GM12878 (cell line): ENCODE data around the gene UPF1. TPM values are rescaled to one million over a fixed set of nuclear protein-coding genes. Genes with fewer than 3 reads are reported as not detected.

Experiments
- ATAC-seq: fragments of 200-7000 bp; cut with Tn5 transposase; 3 replicates; pipeline ENCODE4 v1.9.1; 2020; ENCODE audit warnings: mild to moderate bottlenecking, moderate library complexity
- BruUV-seq: library from RNA; stranded (reverse); fragments of 400-500 nt; replicated peaks from 2 replicates; lab custom pipeline; 2021; lab: Mats Ljungman, UMichigan
- CTCF ChIA-PET: fragments of 300-600 bp; sonication (Branson Sonifier 250); formaldehyde crosslinking; extraction: SDS; loops from one replicate; lab custom pipeline; 2021; ENCODE audit warnings: inconsistent platforms; lab: Yijun Ruan, JAX
- POLR2A ChIA-PET: fragments of 350-600 bp; formaldehyde crosslinking; extraction: SDS; loops from one replicate; lab custom pipeline; 2021; ENCODE audit warnings: inconsistent platforms; lab: Charles Lee
- RAD21 ChIA-PET: fragments of 300-600 bp; sonication (Branson Sonifier 250); formaldehyde crosslinking; loops from one replicate; lab custom pipeline; 2023; ENCODE audit warnings: antibody characterized with exemption; ENCODE audit not compliant: unreplicated experiment; lab: Charles Lee
- SMC1A ChIA-PET: fragments of 300-600 bp; sonication (Branson Sonifier 250); formaldehyde crosslinking; loops from one replicate; lab custom pipeline; 2023; ENCODE audit not compliant: unreplicated experiment, uncharacterized antibody; lab: Charles Lee
- DNase-seq: peaks from one replicate; pipeline ENCODE4 v3.0.0-alpha.2; 2011; ENCODE audit warnings: low read depth, low spot score
- FAIRE-seq: peaks from 3 replicates; lab custom pipeline; 2011; peaks lifted over from hg19 to GRCh38; lab: Jason Lieb, UNC
- H2AFZ ChIP-seq: 2 replicates; pipeline ENCODE4 v1.6.0; 2011; ENCODE audit warnings: low read depth, low read length, control low read depth; ENCODE audit not compliant: control insufficient read depth
- H3K27ac ChIP-seq: 2 replicates; pipeline ENCODE4 v1.5.1; 2011; ENCODE audit warnings: control low read depth; ENCODE audit not compliant: control insufficient read depth, insufficient read depth
- H3K27me3 ChIP-seq, 2 experiments: replicated peaks in 1 of 2; 2 replicates each; pipeline versions ENCODE4 v1.6.0 to v1.6.1; 2011; ENCODE audit warnings: low read length in 1 of 2; ENCODE audit not compliant: control insufficient read depth in 2 of 2, insufficient read depth in 2 of 2
- H3K36me3 ChIP-seq, 2 experiments: 2 replicates each; pipeline ENCODE4 v1.5.1; 2011; ENCODE audit warnings: low read length in 1 of 2; ENCODE audit not compliant: control insufficient read depth in 2 of 2, insufficient read depth in 2 of 2
- H3K4me1 ChIP-seq: 2 replicates; pipeline ENCODE4 v1.6.1; 2011; ENCODE audit warnings: mild to moderate bottlenecking, low read length, moderate library complexity, mixed read lengths; ENCODE audit not compliant: control insufficient read depth, insufficient read depth
- H3K4me2 ChIP-seq: 2 replicates; pipeline ENCODE4 v1.6.0; 2011; ENCODE audit warnings: control low read depth; ENCODE audit not compliant: control insufficient read depth, insufficient read depth
- H3K4me3 ChIP-seq: fragments of 200-600 bp; sonication (generic); 2 replicates; pipeline ENCODE4 v1.5.1; 2016
- H3K79me2 ChIP-seq: 2 replicates; pipeline ENCODE4 v1.6.0; 2011; ENCODE audit warnings: low read length; ENCODE audit not compliant: control insufficient read depth, insufficient read depth
- H3K9ac ChIP-seq: 2 replicates; pipeline ENCODE4 v1.8.0; 2011; ENCODE audit warnings: low read length, control low read depth, mixed read lengths; ENCODE audit not compliant: control insufficient read depth, insufficient read depth
- H3K9me3 ChIP-seq: replicated peaks from 3 replicates; pipeline ENCODE4 v1.5.1; 2011; ENCODE audit warnings: mild to moderate bottlenecking, low read length; ENCODE audit not compliant: control insufficient read depth, insufficient read depth
- H4K20me1 ChIP-seq: 2 replicates; pipeline ENCODE4 v1.6.0; 2011; ENCODE audit not compliant: control insufficient read depth, insufficient read depth
- CBX5 ChIP-seq: sonication (generic); IDR thresholded peaks from 2 replicates; pipeline ENCODE4 v1.6.1; 2016; ENCODE audit warnings: low read depth, moderate library complexity, mild to moderate bottlenecking, inconsistent platforms
- EED ChIP-seq: sonication (generic); IDR thresholded peaks from 2 replicates; pipeline ENCODE4 v1.6.1; 2016; ENCODE audit warnings: antibody characterized with exemption, low read depth
- HDGF ChIP-seq: fragments of 450-650 bp; IDR thresholded peaks from 2 replicates; pipeline ENCODE4 v1.6.1; 2016; ENCODE audit warnings: antibody characterized with exemption
- MXI1 ChIP-seq: fragments of 150-350 bp; IDR thresholded peaks from 2 replicates; pipeline ENCODE4 v1.6.1; 2011; ENCODE audit warnings: low read depth, mild to moderate bottlenecking, inconsistent platforms, low read length, improper control_type of control experiment
- NFYA ChIP-seq: IDR thresholded peaks from 2 replicates; pipeline ENCODE4 v1.6.1; 2011; ENCODE audit warnings: low read depth, mild to moderate bottlenecking, low read length, improper control_type of control experiment, borderline replicate concordance
- NR2C1 ChIP-seq: fragments of 450-650 bp; IDR thresholded peaks from 2 replicates; pipeline ENCODE4 v1.6.1; 2017; ENCODE audit warnings: antibody characterized with exemption, mild to moderate bottlenecking, moderate library complexity
- RCOR1 ChIP-seq: conservative IDR thresholded peaks from 2 replicates; pipeline ENCODE4 v1.6.1; 2012; ENCODE audit warnings: low read depth, low read length, improper control_type of control experiment
- RELA ChIP-seq: fragments of 450-650 bp; IDR thresholded peaks from 2 replicates; pipeline ENCODE4 v1.8.0; 2014; ENCODE audit warnings: borderline replicate concordance; ENCODE audit not compliant: partially characterized antibody
- ZNF622 ChIP-seq: fragments of 450-650 bp; IDR thresholded peaks from 2 replicates; pipeline ENCODE4 v1.6.1; 2017; ENCODE audit warnings: mild to moderate bottlenecking, inconsistent platforms
- WGBS: methylation state at CpG from one replicate; pipeline ENCODE4 v1.1.6; 2016; ENCODE audit warnings: low lambda C conversion rate; ENCODE audit not compliant: insufficient replicate concordance, insufficient coverage; ENCODE audit errors: missing lambda C conversion rate; 5-methylcytosine and 5-hydroxymethylcytosine counted together
- in situ Hi-C: fragments of 300-500 bp; cut with MboI; formaldehyde crosslinking; loops from 9 replicates; pipeline ENCODE4 v1.14.3; 2018; ENCODE audit warnings: mixed read lengths
- intact Hi-C: fragments of 100-400 bp; cut with micrococcal nuclease; formaldehyde crosslinking; loops from one replicate; pipeline ENCODE4 v1.14.2; 2022; ENCODE audit not compliant: unreplicated experiment
- polyA plus RNA-seq, 11 experiments: library from polyadenylated mRNA; depleted of rRNA in 4 of 11; unstranded in 6 of 11; stranded (reverse) in 5 of 11; fragments of >200 nt; fragmentation: Nextera tagmentation in 4 of 11; fragmentation: Illumina TruSeq in 1 of 11; extraction: Ambion mirVana in 4 of 11; extraction: Trizol in 1 of 11; gene quantifications; 1 replicate in 1 of 11; 2 replicates in 10 of 11; pipeline versions ENCODE4 v1.2.1 to v1.2.3, GENCODE V29; 2011 to 2016; ENCODE audit warnings: inconsistent platforms in 2 of 11, missing spikeins in 2 of 11, low read depth in 1 of 11
- total RNA-seq, 4 experiments: library from RNA; depleted of rRNA in 3 of 4; stranded (reverse); fragments of >200 nt in 3 of 4; fragmentation: Illumina TruSeq in 1 of 4; extraction: Trizol in 1 of 4; gene quantifications; 2 replicates each; pipeline versions ENCODE4 v1.2.1 to v1.2.3, GENCODE V29; 2013 to 2021
- TF ChIP-seq, protein P1 (sequence below): fragments of 450-650 bp; IDR thresholded peaks from 2 replicates; pipeline ENCODE4 v1.6.1; 2014; ENCODE audit warnings: mild to moderate bottlenecking
- TF ChIP-seq, protein P2 (sequence below): fragments of 450-650 bp; IDR thresholded peaks from 2 replicates; pipeline ENCODE4 v1.6.1; 2017; ENCODE audit warnings: mild to moderate bottlenecking, moderate library complexity

The UPF1 gene
- total and polyA plus RNA-seq, 10 of the 15 experiments (the other 5 are each of a cell fraction or from before 2014, with no cell fraction given) = 0.58 to 80.9 (median 18.7) TPM

DNA sequence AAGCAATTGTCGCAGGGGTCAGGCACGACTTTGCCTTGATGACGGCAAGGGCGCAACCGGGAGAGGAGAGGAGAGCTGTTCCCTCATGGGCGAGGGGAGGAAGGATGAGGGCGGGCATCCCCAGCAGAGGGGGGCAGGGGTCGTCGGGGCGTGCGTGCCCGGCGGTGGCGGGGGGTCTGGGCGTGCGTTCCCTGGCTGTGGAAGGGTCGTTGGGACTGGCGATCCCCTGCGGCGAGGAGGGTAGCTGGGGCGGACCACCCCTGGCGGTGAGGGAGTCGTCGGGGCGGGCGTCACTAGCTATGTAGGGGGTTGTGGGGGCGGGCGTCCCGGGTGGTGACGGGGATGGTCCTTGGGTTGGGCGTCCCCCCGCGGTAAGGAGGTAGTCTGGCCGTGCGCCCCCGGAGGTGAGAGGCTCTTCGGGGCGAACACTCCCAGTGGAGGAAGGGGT lies 42.3 kb upstream of the UPF1 start:
- H3K27ac ChIP-seq = no peak overlapping the region
- no peak overlapping the region for H3K9ac ChIP-seq
- ChIA-PET POLR2A (no interaction called here), RAD21 (no interaction called here), CTCF (no interaction called here), SMC1A (no interaction called here)
- no peaks in the 10 kb centered on the region for H3K79me2 ChIP-seq
- DNase-seq = no peak
- no peak for ATAC-seq
- intact Hi-C loops (no loop called here), in situ Hi-C loops (no loop called here)
- H3K4me3 ChIP-seq = no peak overlapping the region
- peaks cover 15 to 22% of the 10 kb centered on the region in 2 experiments for H3K27me3 ChIP-seq
- H3K9me3 ChIP-seq = no peaks in the 10 kb centered on the region; the same call in 2 of the 3 replicates
- H3K4me1 ChIP-seq = peaks cover 3% of the 10 kb centered on the region; the same call in 1 of the 2 replicates
- no TSS peak for BruUV-seq
- TF ChIP-seq, protein P1, sequence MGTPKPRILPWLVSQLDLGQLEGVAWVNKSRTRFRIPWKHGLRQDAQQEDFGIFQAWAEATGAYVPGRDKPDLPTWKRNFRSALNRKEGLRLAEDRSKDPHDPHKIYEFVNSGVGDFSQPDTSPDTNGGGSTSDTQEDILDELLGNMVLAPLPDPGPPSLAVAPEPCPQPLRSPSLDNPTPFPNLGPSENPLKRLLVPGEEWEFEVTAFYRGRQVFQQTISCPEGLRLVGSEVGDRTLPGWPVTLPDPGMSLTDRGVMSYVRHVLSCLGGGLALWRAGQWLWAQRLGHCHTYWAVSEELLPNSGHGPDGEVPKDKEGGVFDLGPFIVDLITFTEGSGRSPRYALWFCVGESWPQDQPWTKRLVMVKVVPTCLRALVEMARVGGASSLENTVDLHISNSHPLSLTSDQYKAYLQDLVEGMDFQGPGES = no peak
- no peak for TF ChIP-seq NR2C1
- TF ChIP-seq CBX5 = no peak
- TF ChIP-seq, protein P2, sequence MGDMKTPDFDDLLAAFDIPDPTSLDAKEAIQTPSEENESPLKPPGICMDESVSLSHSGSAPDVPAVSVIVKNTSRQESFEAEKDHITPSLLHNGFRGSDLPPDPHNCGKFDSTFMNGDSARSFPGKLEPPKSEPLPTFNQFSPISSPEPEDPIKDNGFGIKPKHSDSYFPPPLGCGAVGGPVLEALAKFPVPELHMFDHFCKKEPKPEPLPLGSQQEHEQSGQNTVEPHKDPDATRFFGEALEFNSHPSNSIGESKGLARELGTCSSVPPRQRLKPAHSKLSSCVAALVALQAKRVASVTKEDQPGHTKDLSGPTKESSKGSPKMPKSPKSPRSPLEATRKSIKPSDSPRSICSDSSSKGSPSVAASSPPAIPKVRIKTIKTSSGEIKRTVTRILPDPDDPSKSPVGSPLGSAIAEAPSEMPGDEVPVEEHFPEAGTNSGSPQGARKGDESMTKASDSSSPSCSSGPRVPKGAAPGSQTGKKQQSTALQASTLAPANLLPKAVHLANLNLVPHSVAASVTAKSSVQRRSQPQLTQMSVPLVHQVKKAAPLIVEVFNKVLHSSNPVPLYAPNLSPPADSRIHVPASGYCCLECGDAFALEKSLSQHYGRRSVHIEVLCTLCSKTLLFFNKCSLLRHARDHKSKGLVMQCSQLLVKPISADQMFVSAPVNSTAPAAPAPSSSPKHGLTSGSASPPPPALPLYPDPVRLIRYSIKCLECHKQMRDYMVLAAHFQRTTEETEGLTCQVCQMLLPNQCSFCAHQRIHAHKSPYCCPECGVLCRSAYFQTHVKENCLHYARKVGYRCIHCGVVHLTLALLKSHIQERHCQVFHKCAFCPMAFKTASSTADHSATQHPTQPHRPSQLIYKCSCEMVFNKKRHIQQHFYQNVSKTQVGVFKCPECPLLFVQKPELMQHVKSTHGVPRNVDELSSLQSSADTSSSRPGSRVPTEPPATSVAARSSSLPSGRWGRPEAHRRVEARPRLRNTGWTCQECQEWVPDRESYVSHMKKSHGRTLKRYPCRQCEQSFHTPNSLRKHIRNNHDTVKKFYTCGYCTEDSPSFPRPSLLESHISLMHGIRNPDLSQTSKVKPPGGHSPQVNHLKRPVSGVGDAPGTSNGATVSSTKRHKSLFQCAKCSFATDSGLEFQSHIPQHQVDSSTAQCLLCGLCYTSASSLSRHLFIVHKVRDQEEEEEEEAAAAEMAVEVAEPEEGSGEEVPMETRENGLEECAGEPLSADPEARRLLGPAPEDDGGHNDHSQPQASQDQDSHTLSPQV = no peak
- TF ChIP-seq HDGF = no peak
- no peak for TF ChIP-seq MXI1
- TF ChIP-seq ZNF622 = no peak
- TF ChIP-seq EED = no peak
- no peak for TF ChIP-seq RCOR1
- no peak for TF ChIP-seq RELA
- no peak for TF ChIP-seq NFYA
- no peak overlapping the region for H3K4me2 ChIP-seq
- H2AFZ ChIP-seq = no peak overlapping the region
- no peak for FAIRE-seq
- WGBS = 13% methylated on average over 30 of the region's 38 CpGs
- no peaks in the 10 kb centered on the region for H3K36me3 ChIP-seq
- H4K20me1 ChIP-seq = no peaks in the 10 kb centered on the region
